Stimulated activated CD8-positive, alpha-beta memory T cell treated with anti-CD3 and anti-CD28 coated beads, Interleukin-12 subunit alpha, Interleukin-12 subunit beta, amount 100 ng/mL, for 24 hours (primary cell): Measurements from ENCODE around the gene DDX49.
"Not testable (repeated sequence)": the region's sequence is repeated elsewhere in the genome, so short reads cannot be mapped to it uniquely, and the experiment has no call there.

Experiments used
- DNase-seq: peaks from one replicate; pipeline ENCODE4 v3.0.0-alpha.2; 2020; ENCODE audit errors: extremely low read depth

DDX49 gene

GRCh38 chr19:18942692-18943091, 23.2 kb downstream of the DDX49 start:
- no peak for DNase-seq

DNA sequence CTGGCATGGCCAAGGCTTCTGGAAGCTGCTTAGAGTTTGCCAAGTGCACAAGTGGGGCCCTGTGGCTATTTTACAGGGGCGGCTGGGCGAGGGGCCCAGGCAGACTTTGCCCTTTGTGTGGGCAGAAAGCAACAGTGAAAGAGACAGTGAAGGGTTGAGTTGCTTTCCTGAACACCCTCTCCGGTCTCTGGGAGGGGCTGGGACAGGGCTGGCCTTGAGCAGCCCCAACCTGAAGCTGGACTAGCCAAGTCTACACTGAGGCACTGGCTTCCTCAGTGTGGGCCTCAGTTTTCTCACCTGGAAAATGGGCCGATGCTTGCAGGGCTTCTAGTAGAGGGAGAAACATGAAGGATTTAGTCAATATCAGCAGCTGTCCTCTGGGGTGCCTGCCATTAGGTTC, 23.9 kb downstream of the DDX49 start:
- no peak for DNase-seq

DNA sequence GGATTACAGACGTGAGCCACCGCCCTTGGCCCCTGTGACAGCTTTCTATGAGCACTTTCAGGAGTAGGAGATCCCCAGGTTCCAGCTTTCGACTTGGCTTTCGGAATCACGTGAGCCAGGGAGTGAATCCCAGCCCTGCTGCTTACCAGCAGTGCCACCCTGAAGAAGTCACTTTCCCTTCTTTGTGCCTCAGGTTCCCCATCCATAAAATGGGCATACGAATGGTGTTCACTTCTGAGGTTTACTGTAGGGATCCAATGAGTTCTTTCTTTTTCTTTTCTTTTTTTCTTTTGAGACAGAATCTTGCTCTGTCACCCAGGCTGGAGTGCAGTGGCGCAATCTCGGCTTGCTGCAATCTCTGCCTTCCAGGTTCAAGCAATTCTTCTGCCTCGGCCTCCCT, 25.8 kb downstream of the DDX49 start:
- DNase-seq, result no peak

DNA sequence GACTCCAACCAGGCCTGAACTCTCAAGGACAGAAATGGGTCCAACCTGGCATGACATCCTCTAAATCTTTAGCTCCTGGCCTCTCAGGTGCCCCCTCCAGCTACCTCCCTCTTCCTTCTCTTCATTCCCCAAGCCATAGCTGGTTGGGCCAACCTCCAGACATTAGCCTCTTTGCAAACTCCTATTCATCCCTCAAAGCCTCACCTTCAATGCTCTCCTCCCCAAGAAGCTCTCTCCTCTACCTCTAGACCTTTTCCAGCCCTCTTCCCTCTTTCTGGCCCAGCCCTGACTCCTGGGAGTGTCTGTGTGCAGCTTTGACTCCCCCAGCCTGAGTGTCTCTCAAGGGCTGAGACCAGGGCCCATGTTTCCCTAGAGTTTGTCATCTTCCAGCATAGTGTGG, 26.8 kb downstream of the DDX49 start:
- DNase-seq, result no peak

- DNase-seq, result no peak
These were observed 27.4 kb downstream of the DDX49 start for GRCh38 chr19:18946918-18947317.

DNA sequence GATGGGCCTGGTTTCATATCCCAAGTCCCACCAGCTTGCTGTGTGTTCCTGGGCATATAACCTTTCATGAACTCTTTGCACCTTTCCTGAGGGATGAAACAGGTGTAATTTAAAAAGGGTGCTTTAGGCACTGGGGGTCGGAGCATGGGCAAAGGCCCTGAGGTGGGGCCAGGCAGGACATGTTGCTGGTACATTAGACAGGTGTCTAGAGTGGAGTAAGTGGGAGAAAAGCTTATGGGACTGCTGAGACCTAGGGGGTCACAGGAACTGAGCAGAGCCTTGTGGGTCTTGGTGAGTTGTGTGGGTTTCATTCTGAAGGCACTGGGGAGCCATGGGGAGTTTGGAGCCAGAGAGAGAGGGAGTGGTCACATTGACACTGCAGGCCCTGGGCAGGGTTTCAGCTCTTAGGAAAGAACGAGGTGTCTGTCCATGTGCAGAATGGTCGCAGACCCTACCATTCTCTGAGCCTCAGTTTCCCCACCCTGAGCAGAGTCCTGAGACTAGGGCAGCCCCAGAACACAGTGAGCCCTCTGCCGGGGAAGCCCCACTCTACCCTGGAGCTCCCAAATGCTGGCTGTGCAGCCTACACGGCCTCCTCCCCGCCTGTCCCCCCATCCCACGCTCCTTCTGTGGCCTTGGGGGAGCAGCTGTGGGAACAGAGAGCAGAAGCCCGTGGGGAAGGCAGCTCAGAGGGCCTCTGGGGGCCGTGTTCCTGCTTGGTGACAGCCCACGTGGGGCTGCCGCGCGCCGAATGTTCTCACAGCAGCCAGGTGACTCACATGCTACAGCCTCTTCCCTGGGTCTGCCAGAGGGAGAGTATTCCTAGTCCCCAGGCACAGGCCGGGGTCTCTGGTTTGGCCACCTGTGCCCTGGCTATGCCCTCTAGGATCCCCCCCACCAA, 28.8 kb downstream of the DDX49 start:
- DNase-seq, result no peak

- DNase-seq, result no peak
These were observed 29.5 kb downstream of the DDX49 start for GRCh38 chr19:18948976-18949356.

DNA sequence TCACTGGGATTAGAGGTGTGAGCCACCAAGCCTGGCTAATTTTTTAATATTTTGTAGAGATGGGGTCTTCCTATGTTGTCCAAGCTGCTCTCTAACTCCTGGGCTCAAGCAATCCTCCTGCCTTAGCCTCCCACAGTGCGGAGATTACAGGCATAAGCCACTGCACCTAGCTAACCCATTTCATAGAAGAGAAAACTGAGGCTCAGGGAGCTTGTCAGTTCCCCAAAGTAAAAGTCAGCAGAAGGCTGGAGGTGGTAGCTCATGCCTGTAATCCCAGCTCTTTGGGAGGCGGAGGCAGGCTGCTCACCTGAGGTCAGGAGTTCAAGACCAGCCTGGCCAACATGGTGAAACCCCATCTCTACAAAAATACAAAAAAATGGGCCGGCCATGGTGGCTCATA, 30.3 kb downstream of the DDX49 start:
- DNase-seq, result no peak

GRCh38 chr19:18951721-18952281, 32.3 kb downstream of the DDX49 start:
- no peak for DNase-seq

DNA sequence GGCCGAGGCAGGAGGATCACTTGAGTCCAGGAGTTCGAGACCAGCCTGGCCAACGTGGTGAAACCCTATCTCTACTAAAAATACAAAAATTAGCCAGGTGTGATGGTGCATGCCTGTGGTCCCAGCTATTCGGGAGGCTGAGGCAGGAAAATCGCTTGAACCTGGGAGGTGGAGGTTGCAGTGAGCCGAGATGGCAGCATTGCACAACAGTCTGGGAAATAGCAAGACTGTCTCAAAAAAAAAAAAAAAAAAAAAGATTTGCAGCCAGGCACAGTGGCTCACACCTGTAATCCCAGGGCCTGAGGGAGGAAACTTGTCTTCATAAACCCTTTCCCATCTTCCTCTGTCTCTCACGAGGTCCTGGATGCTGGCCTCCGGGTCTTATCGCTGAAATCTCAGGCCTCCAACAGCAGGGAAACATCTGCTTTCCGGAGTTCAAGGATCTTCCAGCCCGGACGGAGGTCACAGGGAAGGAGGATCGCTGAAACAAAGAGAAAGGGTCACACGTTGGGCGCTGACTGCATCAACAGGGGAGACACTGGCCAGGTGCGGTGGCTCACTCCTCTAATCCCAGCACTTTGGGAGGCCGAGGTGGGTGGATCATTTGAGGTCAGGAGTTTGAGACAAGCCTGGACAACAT, 33.0 kb downstream of the DDX49 start:
- DNase-seq, result not testable (repeated sequence)

GRCh38 chr19:18954094-18954493, 34.6 kb downstream of the DDX49 start:
- no peak for DNase-seq

DNA sequence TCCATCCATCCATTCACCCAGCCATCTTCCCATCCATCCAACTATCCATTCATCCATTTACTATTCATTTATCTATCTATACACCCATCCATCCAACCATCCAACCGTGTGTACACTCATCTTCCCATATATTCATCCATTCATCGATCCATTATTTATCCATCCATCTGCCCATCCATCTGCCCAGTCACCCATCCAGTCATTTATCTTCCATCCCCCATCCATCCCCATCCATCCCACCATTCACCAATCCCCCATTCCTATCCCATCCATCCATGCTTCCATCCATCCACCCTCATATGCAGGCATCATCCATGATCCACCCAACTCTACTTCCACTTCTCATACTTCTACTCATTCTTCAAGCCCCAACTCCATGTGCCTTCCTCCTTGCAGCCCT, 35.5 kb downstream of the DDX49 start:
- no peak for DNase-seq

- DNase-seq, result no peak
These were observed 40.9 kb downstream of the DDX49 start for GRCh38 chr19:18960370-18960769.

- no peak for DNase-seq
These were observed 42.5 kb downstream of the DDX49 start for GRCh38 chr19:18961767-18962620.

GRCh38 chr19:18964121-18964520, 44.6 kb downstream of the DDX49 start:
- no peak for DNase-seq

DNA sequence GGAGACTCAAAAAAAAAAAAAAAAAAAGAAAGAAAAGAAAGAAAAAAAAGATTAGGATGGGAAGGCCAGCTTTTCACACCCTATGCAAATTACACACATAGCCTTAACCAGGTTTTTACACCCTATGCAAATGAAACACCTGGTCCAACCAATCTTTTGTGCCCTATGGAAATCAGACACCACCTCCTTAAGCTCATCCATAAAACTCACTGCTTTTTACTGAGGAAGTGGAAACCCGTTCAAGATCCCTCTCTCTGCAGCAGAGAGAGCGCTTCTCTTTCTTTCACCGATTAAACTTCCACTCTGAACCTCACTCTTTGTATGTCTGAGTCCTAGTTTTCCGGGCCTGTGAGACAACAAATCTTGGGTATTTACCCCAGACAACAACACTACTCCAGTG, 46.8 kb downstream of the DDX49 start:
- DNase-seq, result no peak

DNA sequence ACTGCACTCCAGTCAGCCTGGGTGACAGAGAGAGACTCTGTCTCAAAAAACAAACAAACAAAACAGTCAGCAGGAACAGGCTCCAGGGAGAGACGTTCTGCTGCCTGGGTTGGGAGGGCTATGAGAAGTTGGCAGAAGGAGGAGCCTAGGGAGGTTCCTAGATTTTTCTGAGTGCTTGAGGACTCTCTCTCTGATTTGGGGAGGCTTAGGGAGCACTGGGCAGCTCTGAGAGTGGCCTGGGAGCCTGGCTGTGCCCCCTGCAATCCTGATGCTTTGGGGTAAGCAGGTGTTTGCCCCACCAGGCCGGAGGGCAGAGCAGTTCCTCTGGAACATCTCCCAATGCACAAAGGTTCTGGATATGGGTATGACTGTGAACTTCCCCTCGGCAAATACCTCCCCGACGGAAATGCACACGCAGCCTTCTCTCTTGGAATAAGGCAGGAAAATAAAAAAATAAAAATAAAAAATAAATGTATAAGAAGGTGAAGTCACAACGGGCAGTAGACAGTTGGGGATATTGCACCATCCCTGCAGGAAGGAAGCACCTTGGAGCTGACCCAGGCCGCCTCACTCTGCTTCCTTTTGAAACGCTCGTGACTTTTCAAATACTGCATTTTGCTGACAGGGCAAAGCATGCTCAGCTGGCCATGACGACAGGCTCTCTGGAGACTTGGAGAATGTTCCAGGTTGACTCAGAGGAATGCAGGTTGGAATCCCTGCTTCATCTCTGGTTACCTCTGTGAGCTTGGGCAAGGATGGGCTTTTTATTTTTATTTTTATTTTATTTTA, 48.0 kb downstream of the DDX49 start:
- no peak for DNase-seq

DNA sequence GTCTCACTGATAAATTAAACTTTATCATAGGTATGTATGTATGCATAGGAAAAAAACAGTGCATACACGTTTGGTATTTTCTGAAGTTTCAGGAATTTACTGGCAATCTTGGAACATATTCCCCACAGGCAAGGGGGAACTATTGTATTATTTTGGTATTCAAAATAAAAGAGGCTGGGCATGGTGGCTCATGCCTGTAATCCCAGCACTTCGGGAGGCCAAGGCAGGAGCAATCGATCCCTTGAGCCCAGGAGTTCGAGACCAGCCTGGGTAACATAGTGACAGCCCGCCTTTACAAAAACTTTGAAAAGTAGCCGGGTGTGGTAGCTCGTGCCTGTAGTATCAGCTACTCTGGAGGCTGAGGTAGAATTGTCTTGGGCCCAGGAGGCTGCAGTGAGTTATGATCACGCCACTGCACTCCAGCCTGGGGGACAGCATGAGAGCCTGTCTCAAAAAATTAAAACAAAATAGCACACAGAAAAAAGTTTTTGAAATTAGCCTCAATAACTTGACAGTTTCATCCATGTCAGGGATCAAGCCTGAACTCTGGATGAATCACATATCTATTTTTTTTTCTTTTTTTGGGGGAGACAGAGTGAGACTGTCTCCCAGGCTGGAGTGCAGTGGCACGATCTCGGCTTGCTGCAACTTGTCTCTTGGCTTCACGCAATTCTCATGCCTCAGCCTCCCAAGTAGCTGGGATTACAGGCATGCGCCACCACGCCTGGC, 50.6 kb downstream of the DDX49 start:
- DNase-seq, result no peak

DNA sequence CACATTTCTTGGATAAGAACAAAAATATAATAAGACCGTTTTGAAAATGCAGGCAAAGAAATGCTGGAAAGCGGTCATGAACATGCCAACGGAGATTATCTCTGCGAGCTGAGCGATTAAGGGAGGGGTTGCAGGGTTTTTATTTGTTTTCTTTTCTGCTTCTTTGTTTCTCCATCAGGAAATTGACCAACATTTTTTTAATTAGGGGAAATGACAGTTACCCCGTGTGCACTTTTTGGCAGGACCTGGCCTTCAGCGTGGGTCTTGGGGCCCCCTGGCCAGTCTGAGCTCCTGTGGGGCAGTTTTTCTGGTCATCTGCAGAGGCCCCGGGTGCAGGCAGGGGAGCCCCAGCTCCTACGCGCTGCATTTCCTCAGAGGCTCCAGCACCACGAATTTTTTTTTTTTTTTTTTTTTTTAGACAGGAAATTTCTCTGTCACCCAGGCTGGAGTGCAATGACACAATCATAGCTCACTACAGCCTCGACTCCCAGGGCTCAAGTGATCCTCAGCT, 52.8 kb downstream of the DDX49 start:
- DNase-seq, result no peak

- DNase-seq, result no peak
These were observed 53.3 kb downstream of the DDX49 start for GRCh38 chr19:18972851-18973250.
